ENCODE measurements around the gene XKR8. TPM values are rescaled to one million over a fixed set of nuclear protein-coding genes. Genes with fewer than 3 reads are reported as not detected.

XKR8 gene, protein sequence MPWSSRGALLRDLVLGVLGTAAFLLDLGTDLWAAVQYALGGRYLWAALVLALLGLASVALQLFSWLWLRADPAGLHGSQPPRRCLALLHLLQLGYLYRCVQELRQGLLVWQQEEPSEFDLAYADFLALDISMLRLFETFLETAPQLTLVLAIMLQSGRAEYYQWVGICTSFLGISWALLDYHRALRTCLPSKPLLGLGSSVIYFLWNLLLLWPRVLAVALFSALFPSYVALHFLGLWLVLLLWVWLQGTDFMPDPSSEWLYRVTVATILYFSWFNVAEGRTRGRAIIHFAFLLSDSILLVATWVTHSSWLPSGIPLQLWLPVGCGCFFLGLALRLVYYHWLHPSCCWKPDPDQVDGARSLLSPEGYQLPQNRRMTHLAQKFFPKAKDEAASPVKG
- total RNA-seq: 8.5 TPM

DNA sequence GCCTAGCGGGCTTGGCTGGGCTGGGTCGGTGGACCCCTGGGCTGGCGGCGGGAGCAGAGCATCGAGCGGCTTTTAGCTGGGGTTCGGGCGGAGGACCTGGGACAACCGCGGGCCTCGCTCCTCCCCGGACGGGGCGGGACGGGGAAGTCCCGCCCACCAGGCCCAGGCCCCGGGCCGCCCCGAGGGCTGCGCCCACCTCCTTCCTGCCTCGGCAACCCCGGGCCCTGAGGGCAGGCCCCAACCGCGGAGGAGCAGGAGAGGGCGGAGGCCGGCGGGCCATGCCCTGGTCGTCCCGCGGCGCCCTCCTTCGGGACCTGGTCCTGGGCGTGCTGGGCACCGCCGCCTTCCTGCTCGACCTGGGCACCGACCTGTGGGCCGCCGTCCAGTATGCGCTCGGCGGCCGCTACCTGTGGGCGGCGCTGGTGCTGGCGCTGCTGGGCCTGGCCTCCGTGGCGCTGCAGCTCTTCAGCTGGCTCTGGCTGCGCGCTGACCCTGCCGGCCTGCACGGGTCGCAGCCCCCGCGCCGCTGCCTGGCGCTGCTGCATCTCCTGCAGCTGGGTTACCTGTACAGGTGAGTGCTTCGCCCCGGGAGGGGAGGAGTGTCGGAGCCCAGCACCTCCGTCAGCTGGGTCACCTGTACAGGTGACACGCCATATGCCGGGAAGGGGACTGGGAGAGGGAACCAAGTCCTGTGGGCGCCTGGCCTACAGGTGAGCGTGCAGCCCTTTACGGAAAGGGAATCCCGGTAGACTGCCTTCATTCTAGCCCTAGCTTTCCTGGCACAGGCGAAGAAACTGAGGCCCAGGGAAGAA, at the start of gene XKR8:
TSS of gene XKR8 (plus strand) at position 182 of the 812 bp plus-strand sequence. CDS start at position 279, 97 bp downstream.
- ATAC-seq: peak; percentile 94
- DNase-seq (ENCODE audit: low spot score): peak; percentile 89

DNA sequence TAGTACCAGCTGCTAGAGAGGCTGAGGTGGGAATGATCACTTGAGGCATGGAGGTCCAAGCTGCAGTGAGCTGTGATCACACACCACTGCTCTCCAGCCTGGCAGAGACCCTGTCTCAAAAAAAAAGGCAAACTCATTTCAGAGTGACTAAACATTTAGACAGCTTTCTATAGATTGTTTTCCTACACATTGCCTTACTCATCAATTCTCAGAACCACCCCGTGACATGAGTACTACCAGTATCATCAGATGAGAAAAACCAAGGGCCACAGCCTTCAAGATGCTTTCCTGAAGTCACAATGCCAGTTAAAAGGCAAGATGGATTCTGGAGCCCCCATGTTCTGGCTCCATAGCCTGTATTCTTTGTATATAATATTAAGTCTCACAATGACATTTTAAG, 47.3 kb upstream of the XKR8 start:
- ATAC-seq (no peak), DNase-seq (ENCODE audit: low spot score) (no peak)

DNA sequence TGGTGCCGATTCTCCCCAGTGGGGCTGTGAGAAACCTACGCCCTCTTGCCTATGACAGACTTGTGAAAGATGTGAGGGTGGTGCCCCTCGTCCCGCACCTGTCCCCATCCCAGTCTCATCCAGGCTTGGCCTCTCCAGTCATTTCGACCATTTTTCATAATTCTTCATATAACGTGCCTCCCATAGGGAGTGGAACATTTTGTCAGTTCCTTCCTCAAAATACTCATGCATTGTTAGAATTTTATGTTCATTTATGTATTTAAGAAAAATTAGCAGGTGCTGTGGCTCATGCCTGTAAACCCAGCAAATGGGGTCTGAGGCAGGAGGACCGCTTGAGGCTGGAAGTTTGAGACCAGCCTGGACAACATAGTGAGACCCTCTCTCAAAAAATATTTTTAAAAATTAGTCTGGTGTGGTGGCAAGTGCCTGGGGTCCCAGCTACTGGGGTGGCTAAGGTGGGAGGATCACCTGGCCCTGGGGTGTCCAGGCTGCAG, 44.6 kb upstream of the XKR8 start:
- no peak for DNase-seq (ENCODE audit: low spot score)
- ATAC-seq: no peak

DNA sequence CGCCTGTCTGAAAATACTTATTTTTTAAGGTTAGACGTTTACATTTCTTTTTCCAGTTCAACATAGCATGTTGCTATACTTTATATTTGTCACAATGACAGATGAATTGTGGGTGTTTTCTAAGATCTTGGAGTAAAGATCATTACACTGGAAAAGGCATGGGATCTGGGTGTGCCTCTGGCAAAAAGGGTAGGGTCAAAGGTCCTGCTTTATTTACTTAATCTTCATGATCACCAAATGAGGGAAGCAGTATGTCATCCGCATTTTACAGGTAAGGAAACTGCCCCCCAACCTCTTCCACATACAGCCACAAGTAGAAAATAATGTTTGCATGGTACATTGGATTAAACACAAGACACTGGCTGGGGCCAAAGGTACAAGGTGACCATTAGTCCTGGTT, 37.5 kb upstream of the XKR8 start:
- peak; percentile 58 for ATAC-seq
- DNase-seq (ENCODE audit: low spot score): no peak

DNA sequence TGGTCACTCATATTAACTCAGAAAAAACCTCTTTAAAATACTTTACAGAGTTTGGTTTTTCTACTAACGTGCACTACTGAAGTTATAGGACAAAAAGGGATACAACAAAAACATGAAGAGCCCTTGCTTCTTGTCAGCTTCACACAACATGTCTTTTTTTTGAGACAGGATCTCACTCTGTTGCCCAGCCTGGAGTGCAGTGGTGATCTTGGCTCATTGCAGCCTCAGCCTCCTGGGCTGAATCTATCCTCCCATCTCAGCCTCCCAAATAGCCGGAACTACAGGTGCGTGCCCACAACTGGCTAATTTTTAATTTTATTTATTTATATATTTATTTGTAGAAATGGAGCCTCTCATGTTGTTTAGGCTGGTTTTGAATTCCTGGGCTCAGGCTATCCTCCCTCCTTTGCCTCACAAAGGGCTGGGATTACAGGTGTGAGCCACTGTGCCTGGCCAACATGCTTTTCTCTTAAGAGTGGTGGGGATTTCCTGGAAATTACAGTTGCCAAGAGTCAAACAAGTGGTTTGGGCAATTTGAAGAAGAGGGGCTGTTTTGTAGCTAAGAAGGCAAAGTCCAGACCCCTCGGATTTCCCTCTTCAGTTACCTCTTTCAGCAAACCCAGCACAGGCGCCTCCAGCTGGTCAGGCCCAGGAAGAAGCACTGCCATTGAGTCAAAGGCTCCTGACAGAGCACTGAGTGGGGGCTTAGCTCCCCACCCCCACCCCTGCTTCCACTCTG, 31.4 kb upstream of the XKR8 start:
- ATAC-seq: no peak
- no peak for DNase-seq (ENCODE audit: low spot score)

DNA sequence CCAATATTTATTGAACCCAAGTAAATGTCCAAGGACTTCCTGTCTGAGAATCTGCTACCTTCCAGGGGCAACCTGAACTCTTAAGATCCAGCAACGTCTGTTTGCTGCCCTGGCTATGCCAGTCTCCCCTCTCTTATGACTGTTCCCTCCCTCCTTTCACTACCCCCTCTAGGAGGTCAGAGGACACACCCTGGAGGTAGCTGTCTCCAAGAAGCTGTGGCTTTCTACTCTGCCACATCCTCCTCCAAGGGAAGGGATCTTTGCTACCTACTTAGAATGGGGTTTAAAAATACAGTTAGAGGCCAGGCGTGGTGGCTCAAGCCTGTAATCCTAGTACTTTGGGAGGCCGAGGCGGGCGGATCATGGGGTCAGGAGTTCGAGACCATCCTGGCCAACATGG, 28.6 kb upstream of the XKR8 start:
- no peak for DNase-seq (ENCODE audit: low spot score)
- ATAC-seq: no peak

DNA sequence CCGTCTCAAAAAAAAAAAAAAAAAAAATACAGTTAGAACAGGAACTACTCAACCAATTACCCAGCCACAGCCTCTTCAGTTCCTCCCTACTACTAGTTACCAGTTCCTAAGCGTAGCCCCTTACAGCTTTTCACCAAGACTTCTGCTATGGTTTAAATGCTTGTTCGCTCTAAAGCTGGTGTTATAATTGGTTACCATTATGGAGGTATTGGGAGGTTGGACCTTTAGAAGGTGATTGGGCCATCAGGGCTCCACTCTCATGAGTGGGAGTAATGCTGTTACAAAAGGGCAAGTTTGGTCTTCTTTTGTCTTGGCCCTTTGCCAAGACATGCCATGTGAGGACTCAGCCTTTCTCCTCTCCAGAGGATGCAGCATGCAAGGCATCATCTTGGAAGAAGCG, 28.0 kb upstream of the XKR8 start:
- no peak for DNase-seq (ENCODE audit: low spot score)
- no peak for ATAC-seq

DNA sequence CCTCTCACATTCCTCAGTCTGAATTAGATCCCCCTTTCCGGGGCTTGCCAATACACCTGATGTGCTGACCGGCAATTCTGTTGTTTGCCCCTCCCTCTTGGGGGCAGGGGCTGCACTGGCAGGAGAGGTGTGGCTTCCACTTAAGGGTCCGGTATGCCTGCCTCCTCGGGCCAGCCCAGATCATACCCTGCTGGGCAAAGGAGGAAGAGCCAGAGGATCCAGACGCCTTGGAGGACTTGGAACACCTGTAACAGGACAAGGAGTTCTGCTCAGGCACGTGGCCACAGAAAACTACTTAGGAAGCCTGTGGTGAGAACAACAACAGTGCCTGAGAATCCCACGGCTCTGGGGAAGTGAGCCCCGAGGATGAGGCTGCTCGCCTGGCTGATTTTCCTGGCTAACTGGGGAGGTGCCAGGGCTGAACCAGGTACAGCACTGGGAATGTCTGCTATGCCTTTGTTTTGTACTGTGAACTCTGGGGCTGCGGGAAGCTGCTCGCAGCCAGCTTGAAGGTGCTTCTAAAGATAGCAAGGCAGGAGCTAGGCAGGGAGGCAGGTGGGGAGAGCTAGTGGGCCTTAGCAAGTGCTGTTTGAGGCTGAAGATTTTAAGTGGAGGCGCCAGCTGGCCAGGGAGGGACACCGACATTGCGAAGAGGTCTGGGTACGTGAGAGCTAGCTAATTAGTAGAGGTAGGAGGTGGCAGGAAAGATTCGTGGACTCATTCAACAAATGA, 24.8 kb upstream of the XKR8 start, which contains the start of gene SMPDL3B:
TSS of gene SMPDL3B (plus strand) at position 183 of the 732 bp plus-strand sequence. CDS start at position 367, 184 bp downstream.
- DNase-seq (ENCODE audit: low spot score) (no peak), ATAC-seq (peak; percentile 75)

DNA sequence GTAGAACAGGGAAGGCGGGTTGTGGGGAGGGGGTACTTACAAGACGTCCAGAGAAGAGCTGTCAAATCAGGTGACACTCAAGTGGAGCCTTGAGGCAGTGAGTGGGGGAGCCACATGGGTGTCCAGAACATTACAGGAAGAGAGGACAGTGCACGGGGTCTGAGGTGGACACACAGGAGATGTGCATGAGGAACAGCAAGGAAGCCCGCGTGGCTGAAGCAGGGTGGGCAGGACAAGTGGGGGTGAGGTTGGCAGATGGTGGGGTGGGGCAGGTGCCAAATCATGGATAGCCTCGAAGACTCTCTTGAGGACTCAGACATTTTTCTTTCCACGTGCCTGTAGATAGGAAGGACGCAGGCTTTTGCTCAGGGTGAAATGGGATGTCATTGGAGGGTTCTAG, 24.1 kb upstream of the XKR8 start:
- DNase-seq (ENCODE audit: low spot score): no peak
- no peak for ATAC-seq

DNA sequence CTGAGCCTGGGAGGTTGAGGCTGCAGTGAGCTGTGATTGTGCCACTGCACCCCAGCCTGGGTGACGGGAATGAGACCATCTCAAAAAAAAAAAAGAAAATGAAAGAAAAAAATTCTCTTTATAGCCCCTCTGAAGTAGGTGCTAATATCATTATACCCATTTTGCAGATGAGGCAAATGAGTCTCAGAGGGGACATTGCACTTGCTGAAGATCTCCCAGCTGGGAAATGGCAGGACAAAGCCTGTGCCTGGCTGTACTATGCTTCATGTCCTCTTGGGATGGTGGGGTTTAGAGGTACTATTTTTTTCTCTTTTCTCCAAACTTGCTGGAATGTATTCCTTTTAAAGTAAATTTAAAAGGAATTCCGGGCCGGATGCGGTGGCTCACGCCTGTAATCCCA, 23.4 kb upstream of the XKR8 start:
- DNase-seq (ENCODE audit: low spot score) (no peak), ATAC-seq (no peak)

DNA sequence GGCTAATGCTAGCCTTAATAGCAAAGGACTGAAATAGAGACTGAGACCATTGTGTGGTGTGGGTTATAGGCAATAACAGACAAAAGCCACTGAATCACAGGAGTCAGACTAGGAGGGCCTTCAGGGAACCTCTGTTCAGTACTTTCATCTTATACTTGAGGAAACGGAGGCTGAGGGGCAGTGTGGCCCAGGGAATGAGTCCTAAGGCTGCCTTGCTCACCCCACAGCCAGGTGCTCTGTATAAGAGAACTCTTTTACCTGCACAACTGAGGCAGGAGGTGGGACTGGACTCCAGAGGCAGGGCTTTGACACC, 22.3 kb upstream of the XKR8 start:
- DNase-seq (ENCODE audit: low spot score): no peak
- ATAC-seq: no peak

DNA sequence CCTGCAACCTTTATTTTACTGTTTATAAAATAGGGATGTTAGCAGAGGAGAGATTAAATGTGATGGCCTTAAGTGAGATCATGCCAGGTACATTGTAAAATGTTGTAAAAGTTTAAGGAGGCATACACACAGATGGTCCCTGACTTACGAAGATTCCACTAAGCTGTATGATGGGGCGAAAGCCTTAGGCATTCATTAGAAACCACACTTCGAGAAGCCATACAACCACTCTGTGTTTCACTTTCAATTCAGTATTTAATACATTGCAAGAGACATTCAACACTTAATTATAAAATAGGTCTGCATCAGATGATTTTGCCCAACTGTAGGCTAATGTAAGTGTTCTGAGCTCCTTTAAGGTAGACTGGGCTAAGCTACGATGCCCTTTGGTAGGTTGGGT, 21.3 kb upstream of the XKR8 start:
- ATAC-seq: no peak
- DNase-seq (ENCODE audit: low spot score): no peak

DNA sequence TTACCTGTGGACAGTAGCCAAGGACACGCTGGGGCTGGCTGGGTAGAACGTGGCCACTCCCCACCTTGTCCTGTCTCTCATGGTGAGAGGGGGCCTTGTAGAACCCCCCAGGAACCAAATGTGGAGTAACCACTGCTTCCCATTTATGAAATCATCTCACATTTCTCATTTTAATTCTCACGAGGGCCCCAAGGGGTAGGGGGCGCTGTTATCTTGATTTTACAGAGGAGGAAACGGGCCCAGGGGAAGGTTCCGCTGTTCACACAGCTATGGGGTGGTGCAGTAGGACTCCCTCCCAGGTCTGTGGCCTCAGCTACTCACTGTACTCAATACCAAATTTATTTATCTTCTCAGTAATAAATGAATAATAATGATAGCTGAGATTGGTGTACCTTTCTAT, 19.5 kb upstream of the XKR8 start:
- DNase-seq (ENCODE audit: low spot score) (no peak), ATAC-seq (peak; percentile 85)

DNA sequence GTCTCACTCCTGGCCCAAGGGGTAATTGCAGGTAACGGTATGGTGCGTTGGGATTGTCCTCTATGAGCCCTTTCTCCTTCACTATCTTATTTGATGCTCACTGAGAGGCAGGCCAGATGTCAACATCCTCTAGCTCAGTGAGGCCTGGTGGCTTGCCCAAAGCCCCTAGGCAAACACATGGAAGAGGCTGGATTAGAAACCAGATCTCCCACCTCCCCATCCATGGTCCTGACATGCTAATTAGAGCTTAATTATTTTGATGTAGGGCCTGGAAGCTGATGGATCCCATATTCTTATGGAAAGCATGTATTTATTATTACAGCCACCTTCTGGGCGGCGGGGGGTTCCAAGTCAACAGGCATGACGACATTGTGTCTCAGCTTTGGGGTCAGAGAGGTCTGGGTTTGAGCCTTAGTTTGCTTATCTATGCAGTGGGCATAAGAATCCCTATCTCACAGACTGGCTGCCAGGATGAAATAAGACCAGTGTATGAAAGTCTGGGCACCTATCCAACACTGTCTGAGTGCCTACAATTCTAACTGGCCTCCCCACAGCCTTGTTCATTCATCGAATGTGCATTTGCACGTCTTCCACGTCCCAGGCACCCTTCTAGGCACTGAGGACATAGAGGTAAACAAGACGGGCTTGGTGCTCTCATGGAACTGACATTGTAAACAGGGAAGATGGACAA, 18.8 kb upstream of the XKR8 start:
- no peak for ATAC-seq
- no peak for DNase-seq (ENCODE audit: low spot score)

DNA sequence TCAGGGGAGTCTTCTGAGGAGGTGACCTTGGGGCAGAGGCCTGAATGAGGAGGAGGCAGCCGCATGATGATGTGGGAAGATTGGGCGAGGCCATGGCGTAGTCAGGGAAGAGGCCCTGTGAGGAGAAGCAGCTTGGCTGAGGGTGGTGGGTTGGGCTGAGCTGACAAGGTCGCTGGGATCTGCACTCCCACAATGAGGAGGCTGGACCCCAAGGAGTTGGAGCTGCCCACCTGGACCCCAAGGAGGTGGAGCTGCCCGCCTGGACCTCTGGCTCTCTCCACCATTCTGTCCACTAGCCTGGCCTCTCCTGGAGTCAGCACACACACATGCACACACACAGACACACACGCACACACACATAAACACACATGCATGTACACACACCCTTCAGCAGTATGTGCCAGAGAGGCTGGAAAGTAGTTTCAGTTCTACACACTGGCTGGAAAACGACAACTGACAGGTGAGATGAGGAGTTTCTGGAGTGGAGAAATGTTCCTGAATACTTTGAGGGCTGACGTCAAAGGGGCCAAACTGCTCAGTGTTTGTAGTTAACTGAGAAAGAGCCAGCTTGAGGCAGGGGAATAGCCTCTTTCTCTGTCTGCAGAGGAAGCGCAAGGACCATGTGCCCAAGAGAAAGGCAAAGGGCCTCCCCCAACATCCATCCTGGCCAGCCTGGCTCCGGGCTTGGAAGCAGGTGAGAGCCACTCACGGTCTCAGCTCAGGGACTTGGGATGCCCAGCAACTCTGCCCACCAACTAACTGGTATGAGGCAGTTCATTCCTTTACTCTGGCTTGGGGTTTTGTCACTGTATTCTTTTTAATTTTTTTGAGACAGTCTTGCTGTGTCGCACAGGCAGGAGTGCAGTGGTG, 17.9 kb upstream of the XKR8 start:
- no peak for ATAC-seq
- DNase-seq (ENCODE audit: low spot score): no peak

DNA sequence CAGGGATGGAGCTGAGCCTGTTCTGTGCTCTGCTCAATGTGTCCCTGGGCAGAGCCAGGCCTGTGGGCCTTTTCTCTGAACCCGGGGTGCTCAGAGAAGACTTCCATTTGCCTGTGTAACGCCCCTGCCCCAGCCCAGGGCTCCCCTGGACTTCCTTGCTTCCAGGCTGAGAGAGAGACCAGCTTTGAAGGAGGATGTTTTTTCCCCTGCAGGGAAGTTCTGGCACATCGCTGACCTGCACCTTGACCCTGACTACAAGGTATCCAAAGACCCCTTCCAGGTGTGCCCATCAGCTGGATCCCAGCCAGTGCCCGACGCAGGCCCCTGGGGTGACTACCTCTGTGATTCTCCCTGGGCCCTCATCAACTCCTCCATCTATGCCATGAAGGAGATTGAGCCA, 14.8 kb upstream of the XKR8 start:
- ATAC-seq: no peak
- DNase-seq (ENCODE audit: low spot score): no peak

DNA sequence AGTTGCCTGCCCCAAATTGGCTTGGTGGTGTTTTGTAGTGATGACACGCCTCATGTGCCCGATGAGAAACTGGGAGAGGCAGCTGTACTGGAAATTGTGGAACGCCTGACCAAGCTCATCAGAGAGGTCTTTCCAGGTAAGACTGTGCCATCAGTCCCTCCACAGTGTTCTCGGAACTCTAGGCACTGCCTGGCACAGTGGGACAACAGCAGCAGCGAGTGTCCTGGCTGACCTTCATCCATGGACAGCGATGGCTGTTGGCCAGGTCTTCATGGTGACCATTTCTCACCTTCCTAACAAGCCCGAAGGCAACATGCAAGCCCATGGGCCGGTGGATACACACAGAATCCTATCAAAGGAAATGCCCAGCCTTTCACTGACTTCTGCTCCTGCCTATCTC, 10.7 kb upstream of the XKR8 start:
- DNase-seq (ENCODE audit: low spot score) (no peak), ATAC-seq (no peak)

DNA sequence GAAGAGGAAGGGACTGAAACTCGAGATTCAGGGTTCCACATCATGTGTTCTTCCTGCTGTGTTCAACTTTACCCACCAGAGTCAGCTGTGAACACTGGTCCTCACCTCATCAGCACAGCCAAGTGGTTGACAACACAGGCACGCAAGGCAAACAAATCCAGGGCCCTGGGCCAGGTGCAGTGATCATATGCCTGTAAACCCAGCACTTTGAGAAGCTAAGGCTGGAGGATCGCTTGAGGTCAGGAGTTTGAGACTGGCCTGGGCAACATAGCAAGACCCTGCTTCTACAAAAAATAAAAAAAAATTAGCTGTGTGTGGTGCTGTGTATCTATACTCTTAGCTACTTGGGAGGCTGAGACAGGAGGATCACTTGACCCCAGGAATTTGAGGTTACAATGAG, 8.4 kb upstream of the XKR8 start:
- ATAC-seq (peak; percentile 79), DNase-seq (ENCODE audit: low spot score) (peak; percentile 84)

DNA sequence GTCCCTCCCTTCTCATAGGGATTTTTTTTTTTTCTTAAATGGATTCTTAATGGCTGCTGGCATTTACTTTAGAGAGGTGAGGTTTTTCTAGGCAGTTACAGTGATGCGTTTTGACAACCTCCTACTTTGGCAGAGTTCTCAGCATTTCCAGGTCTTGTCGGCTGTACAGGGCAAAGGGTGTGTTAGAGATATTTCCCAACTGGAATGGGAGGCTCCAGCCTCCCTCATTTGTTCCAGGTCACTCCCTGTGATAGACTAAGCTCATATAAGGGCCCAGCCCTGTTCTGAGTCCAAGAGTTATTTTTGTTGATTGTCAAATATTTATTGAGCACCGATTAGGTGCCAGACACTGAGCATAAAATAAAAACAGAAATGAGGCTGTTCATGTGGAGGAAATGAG, 7.6 kb upstream of the XKR8 start:
- peak; percentile 92 for ATAC-seq
- DNase-seq (ENCODE audit: low spot score): peak; percentile 85

Measured in left lobe of liver (tissue), 2 donors.